ENCODE results near the gene EFEMP1. TPM values are rescaled to one million over a fixed set of nuclear protein-coding genes. Genes with fewer than 3 reads are reported as not detected.

EFEMP1 gene
- total RNA-seq, 1 experiment from 2014 or later = 86.3 TPM

Other genes with a start within 250 kb of the EFEMP1 start
- gene PNPT1, start 229.9 kb downstream of the EFEMP1 start, total RNA-seq (2021) = 23.1 and 34.1 TPM in 2 replicates

Data from PC-9 (cell line).